Right lung (tissue), 5 donors: ENCODE data around the gene GOLGA6L2. TPM values are rescaled to one million over a fixed set of nuclear protein-coding genes. Genes with fewer than 3 reads are reported as not detected.
A peak's percentile ranks its signal among the peaks of the same experiment; 100 is the strongest.
"Not testable (repeated sequence)": the region's sequence is repeated elsewhere in the genome, so short reads cannot be mapped to it uniquely, and the experiment has no call there.

Experiments
- DNase-seq, 2 donors: peaks; one replicate each; pipeline ENCODE4 v3.0.0-alpha.2; 2013
- polyA plus RNA-seq, 5 donors: library from polyadenylated mRNA; unstranded; fragments of 120-200 nt; gene quantifications; one replicate each; pipeline versions ENCODE4 v1.2.1 to v1.2.3, GENCODE V29; 2013; ENCODE audit warnings: inconsistent platforms in 1 of 5, low replicate concordance in 1 of 5; ENCODE audit not compliant: insufficient read length in 5 of 5, insufficient read depth in 1 of 5

GOLGA6L2 gene
- polyA plus RNA-seq, 5 donors = not detected

- not testable (repeated sequence) for DNase-seq
These were observed 21.7 kb downstream of the GOLGA6L2 start for GRCh38 chr15:23425327-23425726.

- DNase-seq = no peak
These were observed 22.7 kb downstream of the GOLGA6L2 start for GRCh38 chr15:23424111-23424904.

GRCh38 chr15:23422946-23423708, 23.9 kb downstream of the GOLGA6L2 start:
- DNase-seq = no peak

GRCh38 chr15:23422099-23422945, 24.7 kb downstream of the GOLGA6L2 start:
- no peak for DNase-seq

- no peak for DNase-seq
These were observed 26.1 kb downstream of the GOLGA6L2 start for GRCh38 chr15:23420806-23421575.

GRCh38 chr15:23416349-23417276, 30.4 kb downstream of the GOLGA6L2 start:
- DNase-seq = no peak

GRCh38 chr15:23415866-23416265, 31.2 kb downstream of the GOLGA6L2 start:
- DNase-seq = not testable (repeated sequence)

GRCh38 chr15:23415321-23415865, 31.6 kb downstream of the GOLGA6L2 start:
- DNase-seq = no peak

- not testable (repeated sequence) for DNase-seq
These were observed 34.0 kb downstream of the GOLGA6L2 start for GRCh38 chr15:23412881-23413600.

GRCh38 chr15:23411841-23412240, 35.2 kb downstream of the GOLGA6L2 start:
- DNase-seq = no peak

- DNase-seq = peak; percentile 63
These were observed 43.5 kb downstream of the GOLGA6L2 start for GRCh38 chr15:23403550-23403949.

- DNase-seq = no peak
These were observed 44.5 kb downstream of the GOLGA6L2 start for GRCh38 chr15:23402544-23402943.

- no peak for DNase-seq
These were observed 44.9 kb downstream of the GOLGA6L2 start for GRCh38 chr15:23402140-23402539.

GRCh38 chr15:23401627-23402026, 45.4 kb downstream of the GOLGA6L2 start:
- DNase-seq = peak in 1 of 2 donors; percentile 38

GRCh38 chr15:23399207-23399606, 47.8 kb downstream of the GOLGA6L2 start:
- not testable (repeated sequence) for DNase-seq

GRCh38 chr15:23398357-23398756, 48.7 kb downstream of the GOLGA6L2 start:
- DNase-seq = not testable (repeated sequence)

- no peak for DNase-seq
These were observed 49.3 kb downstream of the GOLGA6L2 start for GRCh38 chr15:23397779-23398178.

- DNase-seq = no peak
These were observed 51.2 kb downstream of the GOLGA6L2 start for GRCh38 chr15:23395832-23396231.
